SK-N-SH treated with all-trans-retinoic acid at 6 μM for 48 hours (cell line): Measurements from ENCODE around the gene CFAP91.

Experiments used
- ARNTL ChIP-seq: fragments of 450-650 bp; formaldehyde crosslinking; IDR thresholded peaks from 2 replicates; pipeline ENCODE4 v1.5.0; 2020; ENCODE audit warnings: low read depth, mild to moderate bottlenecking, moderate library complexity, borderline replicate concordance
- CSDC2 ChIP-seq: fragments of 250-450 bp; sonication (Bioruptor Pico); IDR thresholded peaks from 2 replicates; pipeline ENCODE4 v1.5.0; 2020; ENCODE audit warnings: mild to moderate bottlenecking, moderate library complexity
- ESRRG ChIP-seq: fragments of 250-450 bp; sonication (Bioruptor Pico); IDR thresholded peaks from 2 replicates; pipeline ENCODE4 v1.6.1; 2021; ENCODE audit warnings: mild to moderate bottlenecking
- ISL1 ChIP-seq: fragments of 250-450 bp; sonication (Bioruptor Pico); IDR thresholded peaks from 2 replicates; pipeline ENCODE4 v2.1.2; 2022; ENCODE audit warnings: mild to moderate bottlenecking, moderate library complexity
- OSR1 ChIP-seq: fragments of 250-450 bp; sonication (Bioruptor Pico); IDR thresholded peaks from 2 replicates; pipeline ENCODE4 v1.8.0; 2022; ENCODE audit warnings: moderate library complexity, mild to moderate bottlenecking, inconsistent platforms
- PPARA ChIP-seq: fragments of 250-450 bp; sonication (Bioruptor Pico); IDR thresholded peaks from 2 replicates; pipeline ENCODE4 v1.5.0; 2020; ENCODE audit warnings: mild to moderate bottlenecking, borderline replicate concordance
- RARB ChIP-seq: fragments of 250-450 bp; sonication (Bioruptor Pico); IDR thresholded peaks from 2 replicates; pipeline ENCODE4 v1.8.0; 2021; ENCODE audit warnings: mild to moderate bottlenecking, moderate library complexity
- SNAI2 ChIP-seq: fragments of 250-450 bp; sonication (Bioruptor Pico); IDR thresholded peaks from 2 replicates; pipeline ENCODE4 v1.5.0; 2020; ENCODE audit warnings: mild to moderate bottlenecking, moderate library complexity
- ZFP3 ChIP-seq: fragments of 250-450 bp; sonication (Bioruptor Pico); IDR thresholded peaks from 2 replicates; pipeline ENCODE4 v1.5.0; 2020; ENCODE audit warnings: mild to moderate bottlenecking, moderate library complexity
- ZFP30 ChIP-seq: fragments of 450-650 bp; formaldehyde crosslinking; IDR thresholded peaks from 2 replicates; pipeline ENCODE4 v1.5.0; 2022; ENCODE audit warnings: mild to moderate bottlenecking, moderate library complexity
- ZNF70 ChIP-seq: fragments of 450-650 bp; formaldehyde crosslinking; IDR thresholded peaks from 2 replicates; pipeline ENCODE4 v1.5.0; 2020; ENCODE audit warnings: mild to moderate bottlenecking, moderate library complexity
- TF ChIP-seq, protein P1 (sequence below): fragments of 250-450 bp; sonication (Bioruptor Pico); IDR thresholded peaks from 2 replicates; pipeline ENCODE4 v1.5.0; 2020; ENCODE audit warnings: mild to moderate bottlenecking, moderate library complexity
- TF ChIP-seq, protein P2 (sequence below): fragments of 250-450 bp; sonication (Bioruptor Pico); IDR thresholded peaks from 2 replicates; pipeline ENCODE4 v1.8.0; 2020; ENCODE audit warnings: mild to moderate bottlenecking, moderate library complexity, borderline replicate concordance
- TF ChIP-seq, protein P3 (sequence below): fragments of 250-450 bp; sonication (Bioruptor Pico); IDR thresholded peaks from 2 replicates; pipeline ENCODE4 v1.5.1; 2020; ENCODE audit warnings: low read depth, mild to moderate bottlenecking, moderate library complexity

DNA sequence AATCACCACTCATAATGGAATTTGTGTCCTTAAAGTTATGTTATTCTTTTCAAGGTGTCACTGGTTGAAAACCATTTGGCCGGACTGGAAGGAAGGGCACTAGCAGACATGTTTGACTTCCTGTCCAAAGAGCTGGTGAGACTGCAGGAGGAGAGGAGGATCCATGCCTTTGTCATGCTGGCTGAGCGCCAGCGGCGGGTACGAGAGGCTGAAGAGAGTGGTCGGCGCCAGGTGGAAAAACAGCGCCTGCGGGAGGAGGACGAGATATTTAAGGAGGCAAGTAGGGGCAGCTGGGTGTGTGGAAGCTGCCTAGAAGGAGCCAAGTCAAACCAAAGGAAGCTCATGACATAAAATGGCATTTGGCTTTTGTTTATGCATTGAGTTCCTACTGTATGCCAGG, 41.1 kb downstream of the CFAP91 start:
- TF ChIP-seq, protein P1, sequence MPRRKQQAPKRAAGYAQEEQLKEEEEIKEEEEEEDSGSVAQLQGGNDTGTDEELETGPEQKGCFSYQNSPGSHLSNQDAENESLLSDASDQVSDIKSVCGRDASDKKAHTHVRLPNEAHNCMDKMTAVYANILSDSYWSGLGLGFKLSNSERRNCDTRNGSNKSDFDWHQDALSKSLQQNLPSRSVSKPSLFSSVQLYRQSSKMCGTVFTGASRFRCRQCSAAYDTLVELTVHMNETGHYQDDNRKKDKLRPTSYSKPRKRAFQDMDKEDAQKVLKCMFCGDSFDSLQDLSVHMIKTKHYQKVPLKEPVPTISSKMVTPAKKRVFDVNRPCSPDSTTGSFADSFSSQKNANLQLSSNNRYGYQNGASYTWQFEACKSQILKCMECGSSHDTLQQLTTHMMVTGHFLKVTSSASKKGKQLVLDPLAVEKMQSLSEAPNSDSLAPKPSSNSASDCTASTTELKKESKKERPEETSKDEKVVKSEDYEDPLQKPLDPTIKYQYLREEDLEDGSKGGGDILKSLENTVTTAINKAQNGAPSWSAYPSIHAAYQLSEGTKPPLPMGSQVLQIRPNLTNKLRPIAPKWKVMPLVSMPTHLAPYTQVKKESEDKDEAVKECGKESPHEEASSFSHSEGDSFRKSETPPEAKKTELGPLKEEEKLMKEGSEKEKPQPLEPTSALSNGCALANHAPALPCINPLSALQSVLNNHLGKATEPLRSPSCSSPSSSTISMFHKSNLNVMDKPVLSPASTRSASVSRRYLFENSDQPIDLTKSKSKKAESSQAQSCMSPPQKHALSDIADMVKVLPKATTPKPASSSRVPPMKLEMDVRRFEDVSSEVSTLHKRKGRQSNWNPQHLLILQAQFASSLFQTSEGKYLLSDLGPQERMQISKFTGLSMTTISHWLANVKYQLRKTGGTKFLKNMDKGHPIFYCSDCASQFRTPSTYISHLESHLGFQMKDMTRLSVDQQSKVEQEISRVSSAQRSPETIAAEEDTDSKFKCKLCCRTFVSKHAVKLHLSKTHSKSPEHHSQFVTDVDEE, result no peak
- TF ChIP-seq ISL1 (no peak), ARNTL (CRISPR knock-in tag) (no peak), ESRRG (CRISPR knock-in tag) (no peak), SNAI2 (no peak), CSDC2 (CRISPR knock-in tag) (no peak), PPARA (CRISPR knock-in tag) (no peak), RARB (no peak), ZFP30 (CRISPR knock-in tag) (no peak), ZNF70 (no peak), OSR1 (CRISPR knock-in tag) (no peak), ZFP3 (CRISPR knock-in tag) (no peak)
- TF ChIP-seq, protein P2, sequence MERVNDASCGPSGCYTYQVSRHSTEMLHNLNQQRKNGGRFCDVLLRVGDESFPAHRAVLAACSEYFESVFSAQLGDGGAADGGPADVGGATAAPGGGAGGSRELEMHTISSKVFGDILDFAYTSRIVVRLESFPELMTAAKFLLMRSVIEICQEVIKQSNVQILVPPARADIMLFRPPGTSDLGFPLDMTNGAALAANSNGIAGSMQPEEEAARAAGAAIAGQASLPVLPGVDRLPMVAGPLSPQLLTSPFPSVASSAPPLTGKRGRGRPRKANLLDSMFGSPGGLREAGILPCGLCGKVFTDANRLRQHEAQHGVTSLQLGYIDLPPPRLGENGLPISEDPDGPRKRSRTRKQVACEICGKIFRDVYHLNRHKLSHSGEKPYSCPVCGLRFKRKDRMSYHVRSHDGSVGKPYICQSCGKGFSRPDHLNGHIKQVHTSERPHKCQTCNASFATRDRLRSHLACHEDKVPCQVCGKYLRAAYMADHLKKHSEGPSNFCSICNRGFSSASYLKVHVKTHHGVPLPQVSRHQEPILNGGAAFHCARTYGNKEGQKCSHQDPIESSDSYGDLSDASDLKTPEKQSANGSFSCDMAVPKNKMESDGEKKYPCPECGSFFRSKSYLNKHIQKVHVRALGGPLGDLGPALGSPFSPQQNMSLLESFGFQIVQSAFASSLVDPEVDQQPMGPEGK, result no peak
- TF ChIP-seq, protein P3, sequence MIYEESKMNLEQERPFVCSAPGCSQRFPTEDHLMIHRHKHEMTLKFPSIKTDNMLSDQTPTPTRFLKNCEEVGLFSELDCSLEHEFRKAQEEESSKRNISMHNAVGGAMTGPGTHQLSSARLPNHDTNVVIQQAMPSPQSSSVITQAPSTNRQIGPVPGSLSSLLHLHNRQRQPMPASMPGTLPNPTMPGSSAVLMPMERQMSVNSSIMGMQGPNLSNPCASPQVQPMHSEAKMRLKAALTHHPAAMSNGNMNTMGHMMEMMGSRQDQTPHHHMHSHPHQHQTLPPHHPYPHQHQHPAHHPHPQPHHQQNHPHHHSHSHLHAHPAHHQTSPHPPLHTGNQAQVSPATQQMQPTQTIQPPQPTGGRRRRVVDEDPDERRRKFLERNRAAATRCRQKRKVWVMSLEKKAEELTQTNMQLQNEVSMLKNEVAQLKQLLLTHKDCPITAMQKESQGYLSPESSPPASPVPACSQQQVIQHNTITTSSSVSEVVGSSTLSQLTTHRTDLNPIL (CRISPR knock-in tag), result no peak
